ENCODE results near the gene TRAF2.

TRAF2 gene

DNA sequence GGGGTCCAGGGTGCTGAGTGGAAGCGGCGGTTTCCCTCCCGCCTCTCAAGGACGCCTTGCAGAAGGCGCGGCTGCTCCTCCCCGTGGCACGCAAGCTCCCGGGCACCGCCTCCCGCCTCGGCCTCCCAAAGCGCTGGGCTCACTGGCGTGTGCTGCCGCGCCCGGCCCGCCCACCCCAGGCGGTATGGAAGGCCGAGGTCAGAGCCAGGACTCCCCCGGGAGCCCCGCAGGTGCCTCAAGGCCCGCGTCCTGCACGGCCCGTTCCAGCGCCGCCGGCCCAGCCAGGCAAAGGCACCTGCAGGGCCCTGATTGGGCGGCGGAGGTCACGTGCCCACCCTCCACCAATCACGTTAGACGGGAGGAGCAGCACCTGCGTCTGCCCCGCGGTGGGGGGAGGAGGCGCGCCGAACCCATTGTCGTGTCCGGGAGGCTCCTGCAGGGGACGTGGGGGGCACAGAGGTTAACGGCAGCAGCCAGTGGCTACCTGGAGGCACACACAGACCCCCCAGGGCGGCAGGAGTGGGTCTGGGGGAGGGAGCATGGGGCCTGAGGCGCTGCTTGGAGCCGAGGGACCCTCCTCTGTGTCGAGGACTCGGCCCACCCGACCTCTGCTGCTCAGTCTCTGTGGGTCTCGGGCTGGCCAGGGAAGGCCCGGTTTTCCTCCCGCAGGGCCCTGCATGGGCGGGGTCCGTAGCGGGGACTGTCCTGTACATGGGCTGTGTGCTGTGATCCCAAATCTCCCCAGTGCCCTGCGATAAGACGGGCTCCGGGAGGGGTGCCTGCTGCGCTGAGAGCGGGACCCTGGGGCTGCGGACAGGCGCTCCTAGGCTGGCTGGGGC lies 63.7 kb downstream of the TRAF2 start:
- peak; percentile 94 for DNase-seq (ENCODE audit: low read depth)

- DNase-seq (ENCODE audit: low read depth) = no peak
These were observed 64.5 kb downstream of the TRAF2 start for GRCh38 chr9:136950656-136951276.

DNA sequence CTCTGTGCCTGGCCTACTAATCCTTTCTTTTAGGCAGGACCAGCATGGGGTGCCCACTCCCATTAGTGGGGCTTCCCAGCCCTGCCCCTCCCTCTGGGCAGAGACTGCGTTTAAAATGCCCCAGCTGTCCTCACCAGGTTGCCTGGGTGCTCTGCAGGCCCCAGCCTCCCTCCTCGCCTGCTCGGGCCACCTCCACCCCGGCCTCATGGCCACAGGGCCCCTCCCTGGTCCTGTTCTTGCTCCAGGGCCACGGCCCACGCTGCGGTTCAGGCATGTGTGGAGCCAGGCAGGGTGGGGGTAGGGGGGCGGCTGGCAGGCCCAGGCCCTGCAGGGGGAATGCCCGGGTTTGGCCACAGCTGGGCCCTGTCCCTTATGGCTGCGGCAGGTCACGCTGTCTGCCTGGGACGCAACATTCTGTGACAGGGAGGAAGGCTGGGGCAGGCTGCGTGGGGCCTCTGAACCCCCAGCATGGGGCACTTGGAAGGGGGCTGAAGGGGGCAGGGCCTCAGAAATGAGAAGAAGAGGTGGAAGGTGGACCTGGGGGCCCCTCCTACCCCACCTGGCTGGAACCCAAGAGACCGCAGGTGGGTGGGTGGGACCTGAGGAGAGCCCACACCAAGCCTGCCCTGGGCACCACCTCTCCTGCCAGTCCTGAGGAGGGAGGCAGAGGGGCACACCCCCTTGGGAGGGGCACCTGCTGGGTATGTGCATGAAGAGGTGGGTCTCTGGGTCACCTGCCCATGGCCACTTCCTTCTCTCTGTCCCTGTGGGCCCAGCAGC lies 65.4 kb downstream of the TRAF2 start, which contains the start of gene LCN12:
Gene LCN12 (plus strand): TSS at position 733 of the 780 bp plus-strand sequence. CDS start 55 bp downstream, outside the sequence.
- DNase-seq (ENCODE audit: low read depth) = no peak

GRCh38 chr9:136952321-136952850 lies 66.1 kb downstream of the TRAF2 start:
- DNase-seq (ENCODE audit: low read depth) = no peak

- DNase-seq (ENCODE audit: low read depth) = no peak
These were observed 66.8 kb downstream of the TRAF2 start for GRCh38 chr9:136952876-136953770.

DNA sequence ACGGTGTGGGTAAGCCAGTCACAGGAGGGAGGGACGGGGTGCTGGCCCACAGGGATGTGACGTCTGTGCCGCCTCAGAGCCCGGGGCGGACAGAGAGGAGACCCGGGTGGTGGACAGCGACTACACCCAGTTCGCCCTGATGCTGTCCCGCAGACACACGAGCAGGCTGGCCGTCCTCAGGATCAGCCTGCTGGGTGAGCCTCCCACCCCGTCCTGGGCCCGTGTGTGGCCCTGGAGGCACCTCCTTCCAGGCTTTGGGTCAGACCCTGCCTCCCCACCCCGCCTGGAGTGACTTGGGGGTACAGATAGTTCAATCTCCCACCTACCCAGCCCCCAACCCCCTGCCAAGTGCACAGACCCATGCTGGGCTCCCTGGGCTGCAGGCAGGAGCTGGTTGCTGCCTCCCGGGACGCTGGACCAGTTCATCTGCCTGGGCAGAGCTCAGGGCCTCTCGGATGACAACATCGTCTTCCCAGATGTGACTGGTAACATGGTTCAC lies 67.5 kb downstream of the TRAF2 start:
- DNase-seq (ENCODE audit: low read depth) = no peak

DNA sequence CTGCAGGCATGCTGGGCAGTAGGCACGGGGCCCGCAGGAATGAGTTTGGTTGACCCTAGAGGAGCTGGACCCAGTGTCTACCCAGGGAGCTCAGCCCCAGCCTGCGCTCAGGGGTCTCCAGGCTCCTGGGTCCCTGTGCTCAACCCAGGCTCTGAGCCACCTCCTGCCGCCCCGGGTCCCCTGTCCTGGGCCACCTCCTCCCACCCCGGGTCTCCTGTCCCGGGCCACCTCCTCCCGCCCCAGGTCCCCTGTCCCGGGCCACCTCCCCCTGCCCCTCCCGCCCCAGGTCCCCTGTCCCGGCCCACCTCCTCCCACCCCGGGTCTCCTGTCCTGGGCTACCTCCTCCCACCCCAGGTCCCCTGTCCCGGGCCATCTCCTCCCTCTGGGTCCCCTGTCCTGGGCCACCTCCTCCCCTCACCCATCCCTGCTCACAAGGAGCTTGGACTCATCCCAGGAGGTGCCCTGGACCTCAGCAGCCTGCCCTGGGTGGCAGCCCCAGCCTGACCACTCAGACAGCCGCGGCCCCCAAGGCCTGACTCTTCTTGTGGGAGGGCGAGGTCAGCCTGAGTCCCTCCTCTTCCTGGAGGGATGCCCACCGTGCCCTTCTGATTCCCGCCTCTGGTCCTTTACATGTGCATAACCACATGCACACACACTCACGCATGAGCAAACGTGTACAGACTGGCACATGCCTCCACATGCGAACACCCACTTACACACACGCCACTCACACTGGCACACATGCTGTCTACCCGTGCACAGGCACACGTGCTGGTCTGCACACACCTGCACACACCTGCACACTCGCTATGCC lies 68.2 kb downstream of the TRAF2 start:
- DNase-seq (ENCODE audit: low read depth) = no peak

DNA sequence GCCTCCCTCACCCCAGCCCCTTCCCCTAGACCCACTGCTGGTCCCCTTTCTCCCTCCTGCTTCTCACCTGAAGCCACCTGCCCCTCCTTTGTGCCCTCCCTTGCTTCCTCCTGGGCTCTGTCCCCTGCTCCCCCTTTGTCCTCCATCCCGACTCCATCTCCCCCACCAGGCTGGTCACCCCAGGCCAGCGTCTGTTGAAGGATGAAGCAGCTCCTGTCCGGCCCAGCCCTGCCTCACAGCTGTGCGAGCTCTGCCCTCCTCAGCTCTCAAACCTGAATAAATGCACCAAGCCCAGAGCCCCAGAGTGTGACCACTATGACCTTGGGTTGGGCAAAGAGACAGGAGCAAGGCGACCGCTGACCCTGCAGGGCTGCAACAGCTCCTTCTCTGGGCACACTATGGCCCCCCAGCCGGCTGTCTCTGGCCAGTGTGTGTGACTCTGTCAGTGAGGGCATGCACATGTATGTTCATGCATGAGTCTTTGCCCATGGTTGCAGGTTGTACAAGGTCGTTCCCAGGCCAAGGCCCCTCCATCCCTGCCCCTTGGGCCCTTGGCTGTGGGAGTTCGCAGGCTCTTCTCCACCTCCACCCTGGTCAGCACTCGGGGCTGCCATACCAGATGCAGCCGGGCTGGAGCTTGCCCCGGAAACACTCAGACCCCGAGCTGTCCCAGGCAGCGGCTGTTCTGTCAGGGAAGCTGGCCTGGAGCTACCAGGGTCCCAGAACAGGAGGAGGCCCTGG lies 69.1 kb downstream of the TRAF2 start:
- DNase-seq (ENCODE audit: low read depth) = no peak

GRCh38 chr9:136955943-136956335 lies 69.6 kb downstream of the TRAF2 start:
- no peak for DNase-seq (ENCODE audit: low read depth)

DNA sequence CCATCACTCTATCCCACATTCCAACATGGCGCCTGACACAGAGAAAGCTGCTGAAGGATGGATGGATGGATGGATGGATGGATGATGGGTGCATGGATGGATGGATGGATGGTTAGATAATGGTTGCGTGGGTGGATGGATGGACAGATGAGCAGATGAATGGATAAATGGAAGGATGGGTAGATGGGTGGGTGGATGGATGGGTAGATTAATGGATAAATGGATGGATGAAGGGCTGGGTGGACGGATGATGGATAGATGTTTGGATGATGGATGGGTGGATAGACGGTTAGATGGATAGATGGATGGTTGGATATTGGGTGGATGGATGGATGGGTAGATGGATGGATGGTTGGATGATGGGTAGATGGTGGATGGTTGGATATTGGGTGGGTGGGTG lies 70.3 kb downstream of the TRAF2 start:
- no peak for DNase-seq (ENCODE audit: low read depth)

GRCh38 chr9:136957461-136957860 lies 71.1 kb downstream of the TRAF2 start:
- DNase-seq (ENCODE audit: low read depth) = no peak

- DNase-seq (ENCODE audit: low read depth) = no peak
These were observed 71.6 kb downstream of the TRAF2 start for GRCh38 chr9:136957901-136958300.

DNA sequence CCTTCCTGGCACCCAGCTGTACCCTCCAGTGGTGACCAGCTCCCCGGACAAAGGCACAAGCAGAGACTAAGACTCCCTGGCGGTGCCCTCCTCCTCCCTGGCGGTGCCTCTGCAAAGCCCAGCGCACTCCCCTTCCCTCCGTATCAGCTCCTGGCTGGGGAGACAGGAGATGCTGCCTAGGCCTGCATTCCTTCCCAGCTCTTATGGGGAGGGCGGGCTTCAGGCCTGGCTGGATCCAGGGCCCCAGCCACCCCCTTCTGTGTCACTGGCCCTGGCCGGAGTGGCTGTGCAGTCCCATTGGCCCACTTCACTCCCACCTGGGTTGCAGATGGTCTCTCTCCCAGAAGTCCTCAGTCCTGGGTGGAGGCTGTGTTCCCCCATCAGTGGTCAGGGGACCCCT lies 72.2 kb downstream of the TRAF2 start:
- no peak for DNase-seq (ENCODE audit: low read depth)

- DNase-seq (ENCODE audit: low read depth) = no peak
These were observed 72.9 kb downstream of the TRAF2 start for GRCh38 chr9:136958898-136959850.

GRCh38 chr9:136960212-136960937 lies 74.1 kb downstream of the TRAF2 start:
- DNase-seq (ENCODE audit: low read depth) = no peak

- no peak for DNase-seq (ENCODE audit: low read depth)
These were observed 74.6 kb downstream of the TRAF2 start for GRCh38 chr9:136960938-136961275.

DNA sequence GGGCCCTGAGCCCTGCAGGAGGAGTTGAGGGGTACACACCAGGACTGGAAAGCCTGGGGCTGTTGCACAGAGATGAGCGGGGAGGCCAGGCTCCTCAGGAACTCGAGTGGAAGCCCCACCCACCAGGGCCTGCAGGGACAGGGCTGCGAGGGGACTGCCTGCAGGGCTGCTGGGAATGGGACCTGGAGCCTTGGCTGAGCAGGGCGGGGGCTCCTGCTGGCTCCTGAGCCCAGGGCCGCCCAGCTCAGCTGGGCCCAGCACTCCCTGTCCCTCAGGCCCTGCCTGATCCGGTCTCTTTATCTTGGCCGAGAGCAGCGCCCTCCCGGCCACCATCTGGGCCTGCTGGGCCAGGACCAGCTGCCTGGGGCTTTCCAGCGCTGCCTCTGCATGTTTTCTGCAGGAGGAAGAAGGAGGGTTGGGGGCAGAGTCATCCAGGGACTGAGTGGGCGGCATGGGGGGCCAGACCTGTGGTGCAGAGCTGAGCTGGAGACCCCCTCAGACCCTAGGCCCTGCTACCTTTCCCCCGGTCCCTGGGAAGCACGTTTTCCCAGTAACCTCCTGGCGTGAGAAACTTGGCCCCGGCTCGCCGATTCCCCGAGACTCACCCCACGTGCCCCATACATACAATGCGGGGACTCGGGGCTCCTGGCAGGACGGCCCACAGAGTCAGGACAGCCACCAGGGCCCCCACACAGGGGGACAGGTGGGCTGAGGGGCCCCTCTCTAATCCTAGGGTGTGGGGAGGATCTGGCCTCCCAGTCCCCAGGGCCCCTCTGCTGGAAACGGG lies 75.2 kb downstream of the TRAF2 start:
- no peak for DNase-seq (ENCODE audit: low read depth)

Measured in activated T-helper 9 cell treated with anti-CD3 and anti-CD28 coated beads, Interleukin-2, amount 50 U/mL, for 16 hours (primary cell).